ENCODE results near the gene NAV3.

GRCh38 chr12:78005094-78005492 is 174.4 kb downstream of the NAV3 start:
- TF ChIP-seq POLR2A (IDR thresholded peaks at IDR 0.05; ENCODE audit: low read depth, low read length) = no peak
- no peak for TF ChIP-seq POLR2AphosphoS5 (IDR thresholded peaks at IDR 0.05; ENCODE audit: low read depth, low read length)
- no peak for TF ChIP-seq POU2F2 (IDR thresholded peaks at IDR 0.05; ENCODE audit: low read depth, low read length)
